Thoracic aorta (tissue), 2 donors: ENCODE results near the gene CDK5. TPM values are rescaled to one million over a fixed set of nuclear protein-coding genes. Genes with fewer than 3 reads are reported as not detected.

Source experiments
- ATAC-seq: fragments of 150-250 bp; one replicate; pipeline ENCODE4 v1.8.0; 2017; ENCODE audit warnings: low read depth; ENCODE audit not compliant: insufficient number of reproducible peaks, low FRiP score
- DNase-seq: peaks from one replicate; pipeline ENCODE4 v3.0.0-alpha.2; 2020; ENCODE audit warnings: low spot score
- H3K27ac ChIP-seq, 2 donors: fragments of 200-600 bp; sonication (generic); 1 replicate in 1 of 2; 2 replicates in 1 of 2; pipeline ENCODE4 v1.5.1; 2016; ENCODE audit warnings: mild to moderate bottlenecking in 2 of 2, moderate library complexity in 2 of 2
- H3K27me3 ChIP-seq: fragments of 200-600 bp; sonication (generic); replicated peaks from 2 replicates; pipeline ENCODE4 v1.6.0; 2016; ENCODE audit warnings: mild to moderate bottlenecking; ENCODE audit not compliant: insufficient read depth
- H3K36me3 ChIP-seq: fragments of 200-600 bp; sonication (generic); one replicate; pipeline ENCODE4 v1.5.1; 2016
- H3K4me1 ChIP-seq, 2 donors: fragments of 200-600 bp; sonication (generic); 1 replicate in 1 of 2; 2 replicates in 1 of 2; pipeline versions ENCODE4 v1.5.1 to v1.6.0; 2016; ENCODE audit warnings: low read depth in 2 of 2, mild to moderate bottlenecking in 1 of 2; ENCODE audit not compliant: control insufficient read depth in 1 of 2
- H3K4me3 ChIP-seq: fragments of 200-600 bp; sonication (generic); 2 replicates; pipeline ENCODE4 v1.5.1; 2016; ENCODE audit warnings: mild to moderate bottlenecking
- H3K9me3 ChIP-seq: fragments of 200-600 bp; sonication (generic); 2 replicates; pipeline ENCODE4 v1.5.1; 2016
- CTCF ChIP-seq: fragments of 200-600 bp; sonication (generic); IDR thresholded peaks from one replicate; pipeline ENCODE4 v1.5.1; 2019; ENCODE audit warnings: antibody characterized with exemption
- total RNA-seq, 2 donors: library from RNA; depleted of rRNA; stranded (reverse); fragments of >200 nt; gene quantifications; one replicate each; pipeline versions ENCODE4 v1.1.0 to v1.2.3, GENCODE V29; 2016

CDK5 gene
- total RNA-seq, 2 donors from 2014 or later: 1.8 to 3.1 TPM

GRCh38 chr7:151064993-151065392 lies 7.3 kb upstream of the CDK5 start:
- Histone ChIP-seq H3K27ac (no peak overlapping the region), H3K4me1 (peaks cover 26 to 34% of the 10 kb centered on the region in 2 donors), H3K36me3 (peaks cover 41% of the 10 kb centered on the region), H3K9me3 (no peaks in the 10 kb centered on the region), H3K27me3 (no peaks in the 10 kb centered on the region), H3K4me3 (no peak overlapping the region)
- DNase-seq (no peak), ATAC-seq (no peak)
- no peak for TF ChIP-seq CTCF

- ATAC-seq: no peak
Measured at GRCh38 chr7:151064454-151064853, 6.8 kb upstream of the CDK5 start.

GRCh38 chr7:151063212-151063561 lies 5.5 kb upstream of the CDK5 start:
- Histone ChIP-seq H3K27ac (peak overlapping the region; percentile 53 to 67), H3K27me3 (no peaks in the 10 kb centered on the region), H3K36me3 (peaks cover 33% of the 10 kb centered on the region), H3K4me1 (peaks cover 33 to 44% of the 10 kb centered on the region in 2 donors), H3K4me3 (peak overlapping the region; percentile 59), H3K9me3 (no peaks in the 10 kb centered on the region)
- ATAC-seq: no peak
- no peak for TF ChIP-seq CTCF
- no peak for DNase-seq

More at GRCh38 chr7:151064454-151064853, 6.8 kb upstream of the CDK5 start:
- peaks cover 26 to 34% of the 10 kb centered on the region in 2 donors for H3K4me1 ChIP-seq
- peaks cover 38% of the 10 kb centered on the region for H3K36me3 ChIP-seq
- no peak overlapping the region for H3K4me3 ChIP-seq
- DNase-seq: no peak
- no peak overlapping the region for H3K27ac ChIP-seq
- TF ChIP-seq CTCF: no peak
- H3K27me3 ChIP-seq: no peaks in the 10 kb centered on the region
- no peaks in the 10 kb centered on the region for H3K9me3 ChIP-seq

- Histone ChIP-seq H3K27ac (peak overlapping the region; percentile 53 to 67), H3K36me3 (peaks cover 27% of the 10 kb centered on the region), H3K4me1 (peaks cover 33 to 44% of the 10 kb centered on the region in 2 donors), H3K4me3 (peak overlapping the region; percentile 59), H3K27me3 (no peaks in the 10 kb centered on the region), H3K9me3 (no peaks in the 10 kb centered on the region)
- ATAC-seq (no peak), DNase-seq (no peak)
- TF ChIP-seq CTCF: no peak
Measured at GRCh38 chr7:151062399-151063211, 4.9 kb upstream of the CDK5 start.

GRCh38 chr7:151062111-151062398 lies 4.4 kb upstream of the CDK5 start:
- no peak overlapping the region for H3K4me3 ChIP-seq
- peaks cover 22% of the 10 kb centered on the region for H3K36me3 ChIP-seq
- H3K4me1 ChIP-seq: peaks cover 35 to 49% of the 10 kb centered on the region in 2 donors
- no peaks in the 10 kb centered on the region for H3K9me3 ChIP-seq
- peak overlapping the region in 1 of 2 donors; percentile 67 for H3K27ac ChIP-seq
- ATAC-seq (no peak), DNase-seq (no peak)
- TF ChIP-seq CTCF: no peak
- no peaks in the 10 kb centered on the region for H3K27me3 ChIP-seq
